Stimulated activated naive CD8-positive, alpha-beta T cell treated with anti-CD3 and anti-CD28 coated beads, Interleukin-15, Interleukin-2, amounts not matched to agents 100 ng/mL and 50 ng/mL, for 24 hours (primary cell): ENCODE measurements around the gene NPHS2.

ENCODE experiments used
- H3K27ac Mint-ChIP-seq: one replicate; pipeline ENCODE4 v1.8.0; 2021; ENCODE audit warnings: mild to moderate bottlenecking, mixed read lengths
- H3K27me3 Mint-ChIP-seq: one replicate; pipeline ENCODE4 v1.8.0; 2021; ENCODE audit warnings: mixed read lengths
- H3K36me3 Mint-ChIP-seq: one replicate; pipeline ENCODE4 v1.8.0; 2021; ENCODE audit warnings: low read depth, mixed read lengths
- H3K4me1 Mint-ChIP-seq: one replicate; pipeline ENCODE4 v1.8.0; 2021; ENCODE audit warnings: low read depth, mixed read lengths
- H3K4me3 Mint-ChIP-seq: one replicate; pipeline ENCODE4 v1.8.0; 2021; ENCODE audit warnings: mild to moderate bottlenecking, mixed read lengths
- H3K9me3 Mint-ChIP-seq: one replicate; pipeline ENCODE4 v1.8.0; 2021; ENCODE audit warnings: mixed read lengths

The NPHS2 gene

GRCh38 chr1:179506199-179506598 lies 69.5 kb downstream of the NPHS2 start:
- Mint-ChIP-seq H3K36me3 (no peaks in the 10 kb centered on the region), H3K27me3 (no peaks in the 10 kb centered on the region), H3K27ac (no peak overlapping the region), H3K9me3 (no peaks in the 10 kb centered on the region), H3K4me1 (no peaks in the 10 kb centered on the region), H3K4me3 (no peak overlapping the region)
